Stomach (tissue), 4 donors: ENCODE measurements around the gene ZNF317.

ENCODE experiments used
- EP300 ChIP-seq: sonication (generic); formaldehyde crosslinking; IDR thresholded peaks from one replicate; pipeline ENCODE4 v1.6.1; 2017; ENCODE audit warnings: antibody characterized with exemption
- POLR2A ChIP-seq, 4 donors: fragments of 450-650 bp; IDR thresholded peaks; one replicate each; pipeline ENCODE4 v1.6.1; 2016; ENCODE audit warnings: antibody characterized with exemption in 4 of 4, control low read depth in 2 of 4, mild to moderate bottlenecking in 1 of 4, moderate library complexity in 1 of 4
- POLR2AphosphoS5 ChIP-seq, 3 donors: sonication (generic); formaldehyde crosslinking; IDR thresholded peaks; one replicate each; pipeline ENCODE4 v1.6.1; 2016; ENCODE audit warnings: antibody characterized with exemption in 3 of 3
- TF ChIP-seq, protein P1 (sequence below), 7 experiments: fragments of 450-650 bp in 4 of 7; fragments of 200-600 bp in 3 of 7; sonication (generic) in 3 of 7; IDR thresholded peaks; one replicate each; pipeline ENCODE4 v1.5.1; 2016 to 2019; ENCODE audit warnings: antibody characterized with exemption in 7 of 7, control low read depth in 2 of 7, mild to moderate bottlenecking in 1 of 7

DNA sequence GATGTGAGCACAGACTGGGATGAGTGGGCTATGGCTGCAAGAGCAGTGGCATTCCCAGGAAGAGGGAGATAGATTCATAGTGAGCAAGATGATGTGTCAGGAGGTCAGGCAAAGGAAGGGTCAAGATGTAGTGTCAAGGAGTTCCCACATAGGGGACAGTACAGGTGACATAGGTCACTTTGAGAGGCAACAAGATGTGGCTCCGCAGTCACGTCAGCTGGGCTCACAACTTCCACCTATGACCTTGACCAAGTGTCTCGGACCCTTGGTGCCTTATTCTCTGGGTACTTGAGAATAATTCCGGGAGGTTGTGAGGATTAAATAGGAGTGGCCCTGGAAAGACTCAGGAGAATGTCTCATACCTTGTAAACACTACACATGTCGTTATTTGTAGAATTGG is 10.5 kb downstream of the ZNF317 start:
- TF ChIP-seq POLR2A (IDR thresholded peaks at IDR 0.05), result no peak
- TF ChIP-seq, protein P1, sequence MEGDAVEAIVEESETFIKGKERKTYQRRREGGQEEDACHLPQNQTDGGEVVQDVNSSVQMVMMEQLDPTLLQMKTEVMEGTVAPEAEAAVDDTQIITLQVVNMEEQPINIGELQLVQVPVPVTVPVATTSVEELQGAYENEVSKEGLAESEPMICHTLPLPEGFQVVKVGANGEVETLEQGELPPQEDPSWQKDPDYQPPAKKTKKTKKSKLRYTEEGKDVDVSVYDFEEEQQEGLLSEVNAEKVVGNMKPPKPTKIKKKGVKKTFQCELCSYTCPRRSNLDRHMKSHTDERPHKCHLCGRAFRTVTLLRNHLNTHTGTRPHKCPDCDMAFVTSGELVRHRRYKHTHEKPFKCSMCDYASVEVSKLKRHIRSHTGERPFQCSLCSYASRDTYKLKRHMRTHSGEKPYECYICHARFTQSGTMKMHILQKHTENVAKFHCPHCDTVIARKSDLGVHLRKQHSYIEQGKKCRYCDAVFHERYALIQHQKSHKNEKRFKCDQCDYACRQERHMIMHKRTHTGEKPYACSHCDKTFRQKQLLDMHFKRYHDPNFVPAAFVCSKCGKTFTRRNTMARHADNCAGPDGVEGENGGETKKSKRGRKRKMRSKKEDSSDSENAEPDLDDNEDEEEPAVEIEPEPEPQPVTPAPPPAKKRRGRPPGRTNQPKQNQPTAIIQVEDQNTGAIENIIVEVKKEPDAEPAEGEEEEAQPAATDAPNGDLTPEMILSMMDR (IDR thresholded peaks at IDR 0.05), result no peak
- no peak for TF ChIP-seq EP300
- TF ChIP-seq POLR2AphosphoS5 (IDR thresholded peaks at IDR 0.05), result no peak
